Ovary (tissue), 3 donors: Measurements from ENCODE around the gene ABCA9.

ENCODE experiments used
- POLR2A ChIP-seq: fragments of 450-650 bp; IDR thresholded peaks from one replicate; pipeline ENCODE4 v1.6.1; 2017; ENCODE audit warnings: antibody characterized with exemption, mild to moderate bottlenecking, moderate library complexity
- TF ChIP-seq, protein P1 (sequence below), 3 donors: fragments of 450-650 bp in 2 of 3; fragments of 200-600 bp in 1 of 3; IDR thresholded peaks; one replicate each; pipeline versions ENCODE4 v1.5.1 to v1.8.0; 2016 to 2022; ENCODE audit warnings: antibody characterized with exemption in 3 of 3, mild to moderate bottlenecking in 1 of 3
- donor health status: DM: no; HTN: no; CAD: no.

DNA sequence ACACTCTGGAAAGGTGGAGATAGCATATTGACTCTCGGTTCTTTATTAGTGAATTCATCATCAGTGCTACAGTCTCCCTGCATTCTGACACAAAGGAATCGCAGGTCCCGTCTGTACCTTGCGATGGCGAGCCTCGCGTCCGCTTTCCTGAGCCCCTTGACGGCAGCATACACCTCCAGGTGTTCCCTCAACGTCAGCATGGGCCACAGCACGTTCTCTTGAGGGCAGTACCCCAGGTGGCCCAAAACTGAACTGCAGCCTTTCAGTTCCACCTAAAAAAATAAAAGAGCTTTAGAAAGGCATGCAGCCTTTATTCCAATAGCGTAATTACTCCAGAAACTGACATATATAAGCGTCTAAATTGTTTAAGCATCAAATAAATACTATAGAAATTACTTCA is 24.2 kb upstream of the ABCA9 start:
- TF ChIP-seq, protein P1, sequence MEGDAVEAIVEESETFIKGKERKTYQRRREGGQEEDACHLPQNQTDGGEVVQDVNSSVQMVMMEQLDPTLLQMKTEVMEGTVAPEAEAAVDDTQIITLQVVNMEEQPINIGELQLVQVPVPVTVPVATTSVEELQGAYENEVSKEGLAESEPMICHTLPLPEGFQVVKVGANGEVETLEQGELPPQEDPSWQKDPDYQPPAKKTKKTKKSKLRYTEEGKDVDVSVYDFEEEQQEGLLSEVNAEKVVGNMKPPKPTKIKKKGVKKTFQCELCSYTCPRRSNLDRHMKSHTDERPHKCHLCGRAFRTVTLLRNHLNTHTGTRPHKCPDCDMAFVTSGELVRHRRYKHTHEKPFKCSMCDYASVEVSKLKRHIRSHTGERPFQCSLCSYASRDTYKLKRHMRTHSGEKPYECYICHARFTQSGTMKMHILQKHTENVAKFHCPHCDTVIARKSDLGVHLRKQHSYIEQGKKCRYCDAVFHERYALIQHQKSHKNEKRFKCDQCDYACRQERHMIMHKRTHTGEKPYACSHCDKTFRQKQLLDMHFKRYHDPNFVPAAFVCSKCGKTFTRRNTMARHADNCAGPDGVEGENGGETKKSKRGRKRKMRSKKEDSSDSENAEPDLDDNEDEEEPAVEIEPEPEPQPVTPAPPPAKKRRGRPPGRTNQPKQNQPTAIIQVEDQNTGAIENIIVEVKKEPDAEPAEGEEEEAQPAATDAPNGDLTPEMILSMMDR (IDR thresholded peaks at IDR 0.05): no peak
- TF ChIP-seq POLR2A: no peak
